ENCODE results near the gene SLC7A7.
"Not testable (repeated sequence)": the region's sequence is repeated elsewhere in the genome, so short reads cannot be mapped to it uniquely, and the experiment has no call there.

SLC7A7 gene

DNA sequence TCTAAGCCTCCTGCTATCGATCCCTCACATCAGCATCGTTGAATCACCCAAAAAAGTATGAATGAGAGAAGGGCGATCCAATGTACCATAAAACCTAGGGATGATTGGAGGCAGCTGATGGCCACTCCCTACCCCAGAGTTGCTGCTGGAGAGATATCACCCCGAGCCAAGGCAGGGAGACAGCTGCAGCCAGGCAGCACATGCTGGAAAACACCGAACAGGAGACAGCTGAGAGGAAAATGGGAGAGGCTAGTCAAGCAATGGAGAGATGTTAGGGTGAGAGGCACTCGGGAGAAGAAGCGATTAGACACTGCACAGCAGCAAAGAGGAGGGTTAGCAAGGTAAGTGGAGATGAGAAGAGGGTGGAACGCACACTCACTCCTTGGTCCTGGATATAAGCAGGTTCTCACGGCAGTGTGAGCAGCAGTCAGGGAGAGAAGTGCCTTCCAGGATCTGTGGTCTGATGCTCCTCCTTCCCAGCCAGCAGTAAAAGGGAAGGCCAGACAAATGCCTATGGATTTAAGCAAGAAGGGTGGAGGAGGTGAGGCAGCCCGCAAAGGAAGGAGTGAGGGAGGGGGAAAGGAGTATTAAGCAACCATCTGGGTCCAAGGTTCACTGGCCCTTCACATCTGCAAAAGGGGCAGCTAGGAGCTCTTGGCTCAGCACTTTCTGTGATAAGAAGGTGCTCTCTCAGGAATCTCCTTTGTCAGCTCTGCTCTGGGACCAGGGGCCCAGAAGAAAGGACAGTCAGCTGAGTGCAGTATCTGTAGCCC lies at the start of gene SLC7A7:
Gene SLC7A7, minus strand, starts transcription at position 495 of the 773 bp plus-strand sequence. CDS start 2,037 bp downstream, outside the sequence.
- ATAC-seq: no peak
- Mint-ChIP-seq H3K4me1 (peaks cover 58% of the 10 kb centered on the region), H3K27me3 (no peaks in the 10 kb centered on the region), H3K9me3 (no peaks in the 10 kb centered on the region), H3K27ac (peak within 1 kb of the TSS; percentile 80), H3K4me3 (peak within 1 kb of the TSS; percentile 62), H3K36me3 (no peaks in the 10 kb centered on the region)

DNA sequence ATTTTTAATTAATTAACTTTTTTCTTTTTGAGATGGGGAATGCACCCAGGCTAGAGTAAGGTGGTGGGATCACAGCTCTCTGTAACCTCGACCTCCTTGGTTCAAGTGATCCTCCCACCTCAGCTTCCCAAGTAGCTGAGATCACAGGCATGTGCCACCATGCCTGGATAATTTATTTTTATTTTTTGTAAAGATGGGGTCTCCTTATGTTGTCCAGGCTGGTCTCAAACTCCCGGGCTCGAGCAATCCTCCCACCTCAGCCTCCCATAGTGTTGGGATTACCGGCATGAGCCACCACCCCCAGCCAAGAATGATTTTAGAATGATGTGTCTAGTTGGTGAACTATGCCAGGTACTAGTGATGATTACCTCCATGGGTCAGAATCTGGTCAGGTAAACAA lies 49.7 kb upstream of the SLC7A7 start:
- ATAC-seq: no peak
- no peaks in the 10 kb centered on the region for H3K27me3 Mint-ChIP-seq
- no peaks in the 10 kb centered on the region for H3K9me3 Mint-ChIP-seq
- no peak overlapping the region for H3K27ac Mint-ChIP-seq
- no peaks in the 10 kb centered on the region for H3K36me3 Mint-ChIP-seq
- H3K4me3 Mint-ChIP-seq: no peak overlapping the region
- peaks cover 7% of the 10 kb centered on the region for H3K4me1 Mint-ChIP-seq

DNA sequence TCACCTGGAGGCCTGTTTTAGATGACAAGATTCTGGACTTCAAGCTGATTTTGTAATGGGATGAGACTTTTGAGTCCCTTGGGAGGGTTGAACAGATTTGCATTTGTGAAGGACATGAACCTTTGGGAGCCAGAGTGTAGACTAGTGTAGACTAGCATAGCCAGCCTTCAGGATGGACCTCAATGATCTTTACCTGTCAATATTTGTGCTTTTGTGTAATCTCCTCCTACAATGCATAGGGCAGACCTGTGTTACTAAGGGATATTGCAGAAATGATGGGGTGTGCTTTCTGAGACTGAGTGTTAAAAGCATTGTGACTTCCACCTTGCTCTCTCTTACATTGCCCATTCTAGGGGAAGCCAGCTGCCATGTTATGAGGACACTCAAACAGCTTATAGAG lies 46.4 kb upstream of the SLC7A7 start:
- no peaks in the 10 kb centered on the region for H3K36me3 Mint-ChIP-seq
- no peak overlapping the region for H3K4me3 Mint-ChIP-seq
- no peak for ATAC-seq
- H3K4me1 Mint-ChIP-seq: peaks cover 4% of the 10 kb centered on the region
- H3K27me3 Mint-ChIP-seq: no peaks in the 10 kb centered on the region
- no peaks in the 10 kb centered on the region for H3K9me3 Mint-ChIP-seq
- no peak overlapping the region for H3K27ac Mint-ChIP-seq

DNA sequence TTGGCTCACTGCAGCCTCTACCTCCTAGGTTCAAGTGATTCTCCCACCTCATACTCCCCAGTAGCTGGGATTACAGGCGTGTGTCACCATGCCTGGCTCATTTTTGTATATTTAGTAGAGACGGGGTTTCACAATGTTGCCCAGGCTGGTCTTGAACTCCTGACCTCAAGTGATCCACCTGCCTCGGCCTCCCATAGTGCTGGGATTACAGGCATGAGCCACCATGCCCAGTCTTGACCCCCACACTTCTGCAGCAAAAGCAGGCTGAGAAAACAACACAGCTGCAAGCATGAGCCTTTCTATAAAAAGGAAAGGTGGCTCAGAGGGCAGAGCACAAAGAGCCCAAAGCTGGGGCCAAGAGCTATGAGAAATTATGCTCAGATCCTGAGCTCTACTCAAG lies 45.1 kb upstream of the SLC7A7 start:
- H3K36me3 Mint-ChIP-seq, ATAC-seq, H3K4me3 Mint-ChIP-seq, H3K9me3 Mint-ChIP-seq, H3K4me1 Mint-ChIP-seq, H3K27me3 Mint-ChIP-seq, H3K27ac Mint-ChIP-seq: not testable (repeated sequence)

DNA sequence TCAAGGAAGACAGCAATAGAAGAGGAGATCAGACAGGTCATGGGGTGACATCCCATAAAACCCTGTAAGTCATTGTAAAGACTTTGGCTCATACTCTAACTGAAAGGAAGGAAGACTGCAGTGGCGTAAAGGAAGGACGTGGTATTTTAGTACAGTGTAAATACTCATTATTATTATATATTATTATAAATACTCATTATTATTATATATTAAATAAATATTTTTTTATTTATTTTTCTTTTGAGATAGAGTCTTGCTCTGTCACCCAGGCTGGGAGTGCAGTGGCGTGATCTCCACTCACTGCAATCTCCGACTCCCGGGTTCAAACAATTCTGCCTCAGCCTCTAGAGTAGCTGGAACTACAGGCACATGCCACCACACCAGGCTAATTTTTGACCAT lies 41.2 kb upstream of the SLC7A7 start:
- Mint-ChIP-seq H3K9me3 (no peaks in the 10 kb centered on the region), H3K4me3 (no peak overlapping the region), H3K27me3 (no peaks in the 10 kb centered on the region), H3K4me1 (peaks cover 10% of the 10 kb centered on the region), H3K36me3 (no peaks in the 10 kb centered on the region), H3K27ac (no peak overlapping the region)
- ATAC-seq: no peak

DNA sequence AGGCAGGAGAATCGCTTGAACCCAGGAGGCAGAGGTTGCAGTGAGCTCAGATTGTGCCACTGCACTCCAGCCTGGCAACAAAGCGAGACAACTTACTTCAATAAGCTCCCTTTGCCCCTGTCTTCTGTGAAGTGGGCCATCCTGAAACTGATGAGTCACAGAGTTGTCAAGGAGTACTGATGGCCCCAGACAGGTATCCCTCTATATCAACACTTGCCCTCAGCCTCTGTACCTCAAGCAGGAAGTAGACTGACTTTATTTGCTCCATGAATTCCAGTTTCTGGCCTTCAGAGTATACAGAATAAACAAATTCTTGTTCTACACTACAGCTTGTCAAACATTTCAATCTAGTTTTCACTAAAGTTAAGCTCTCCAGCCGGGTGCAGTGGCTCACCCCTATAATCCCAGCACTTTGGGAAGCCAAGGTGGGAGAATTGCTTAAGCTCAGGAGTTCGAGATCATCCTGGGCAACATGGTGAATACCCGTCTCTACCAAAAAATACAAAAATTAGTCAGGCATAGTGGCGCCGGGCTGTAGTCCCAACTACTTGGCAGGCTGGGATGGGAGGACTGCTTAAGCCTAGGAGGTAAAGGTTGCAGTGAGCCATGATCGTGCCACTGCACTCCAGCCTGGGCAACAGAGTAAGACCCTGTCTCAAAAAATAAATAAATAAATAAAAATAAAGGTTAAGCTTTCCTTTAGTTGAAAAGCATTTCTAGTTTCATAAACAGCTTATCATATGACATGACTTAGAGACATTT lies 39.9 kb upstream of the SLC7A7 start:
- Mint-ChIP-seq H3K9me3 (no peaks in the 10 kb centered on the region), H3K27me3 (no peaks in the 10 kb centered on the region), H3K27ac (no peak overlapping the region), H3K4me1 (peaks cover 10% of the 10 kb centered on the region), H3K4me3 (no peak overlapping the region), H3K36me3 (no peaks in the 10 kb centered on the region)
- ATAC-seq: no peak

DNA sequence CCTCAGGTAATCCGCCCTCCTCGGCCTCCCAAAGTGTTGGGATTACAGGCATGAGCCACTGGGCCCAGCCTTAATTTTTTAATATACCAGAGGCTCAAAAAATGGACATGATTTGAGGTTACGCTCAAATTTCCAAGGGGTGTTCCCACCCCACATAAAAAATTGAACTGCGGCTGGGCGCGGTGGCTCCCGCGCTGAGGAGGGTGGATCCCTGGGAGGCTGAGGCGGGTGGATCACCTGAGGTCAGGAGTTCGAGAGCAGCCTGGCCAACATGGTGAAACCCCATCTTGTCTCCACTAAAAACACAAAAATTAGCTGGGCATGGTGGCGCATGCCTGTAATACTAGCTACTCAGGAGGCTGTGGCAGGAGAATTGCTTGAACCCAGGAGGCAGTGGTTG lies 39.1 kb upstream of the SLC7A7 start:
- not testable (repeated sequence) for H3K27me3 Mint-ChIP-seq, H3K27ac Mint-ChIP-seq, ATAC-seq, H3K9me3 Mint-ChIP-seq, H3K36me3 Mint-ChIP-seq, H3K4me1 Mint-ChIP-seq, H3K4me3 Mint-ChIP-seq

DNA sequence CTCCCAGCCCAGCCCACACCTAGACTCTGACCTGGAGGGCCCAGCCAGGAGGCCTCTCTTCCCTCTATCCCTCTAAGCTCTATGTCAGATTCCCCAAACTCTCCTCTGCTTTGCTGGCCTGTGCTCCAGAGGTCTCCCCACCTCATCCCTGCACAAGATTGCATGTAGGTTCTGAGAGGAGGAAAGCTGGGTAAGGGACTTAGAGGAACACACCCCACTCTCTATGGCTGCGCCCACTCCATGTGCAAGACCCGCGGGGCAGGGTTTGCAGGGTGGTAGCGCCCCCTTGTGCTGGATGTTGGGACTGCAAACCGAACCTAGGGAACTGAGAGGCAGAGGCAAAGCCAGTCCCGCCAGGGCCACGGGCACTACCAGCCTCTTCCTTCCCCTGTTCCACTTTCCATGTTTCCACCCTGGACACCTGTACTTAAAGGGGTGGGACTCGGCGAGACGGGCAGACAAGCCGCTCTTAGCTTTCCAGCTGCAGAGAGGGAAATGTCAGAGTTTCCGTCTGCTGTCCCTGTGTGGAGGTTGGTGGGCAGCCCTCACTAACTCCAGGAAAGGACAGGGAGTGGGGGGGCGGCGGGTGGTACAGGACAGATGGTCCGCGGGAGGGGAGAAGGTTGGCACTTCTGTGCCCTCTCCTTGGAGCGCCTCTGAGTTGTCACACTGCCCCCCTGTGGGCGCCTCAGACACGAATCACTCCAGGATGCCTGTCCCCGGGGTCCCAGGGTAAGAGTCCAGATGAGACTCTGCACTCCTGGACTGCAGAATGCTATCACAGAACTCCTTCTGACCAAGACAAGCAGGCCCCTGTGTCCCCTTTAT lies 37.9 kb upstream of the SLC7A7 start:
- Mint-ChIP-seq H3K27me3 (no peaks in the 10 kb centered on the region), H3K9me3 (no peaks in the 10 kb centered on the region), H3K4me1 (peaks cover 17% of the 10 kb centered on the region), H3K36me3 (no peaks in the 10 kb centered on the region), H3K4me3 (peak overlapping the region; percentile 76), H3K27ac (peak overlapping the region; percentile 65)
- peak; percentile 95 for ATAC-seq

DNA sequence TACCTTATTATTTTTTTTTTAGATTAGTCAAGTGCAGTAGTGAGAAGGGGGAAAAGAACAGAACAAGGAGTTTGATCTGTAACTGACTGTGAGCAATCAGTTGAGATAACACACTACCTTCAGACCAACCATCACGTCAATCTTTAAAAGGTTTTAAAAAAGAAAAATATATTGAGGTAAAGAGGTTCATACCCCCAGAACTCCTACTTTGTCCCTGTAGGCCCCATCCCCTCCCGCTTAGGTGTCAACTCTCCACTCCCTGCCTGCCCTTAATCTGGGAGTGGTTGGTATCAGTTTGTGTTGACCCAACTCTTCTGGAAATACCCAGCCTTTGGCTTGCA lies 37.3 kb upstream of the SLC7A7 start:
- H3K4me1 Mint-ChIP-seq: peaks cover 22% of the 10 kb centered on the region
- H3K9me3 Mint-ChIP-seq: no peaks in the 10 kb centered on the region
- no peaks in the 10 kb centered on the region for H3K36me3 Mint-ChIP-seq
- no peak for ATAC-seq
- H3K27ac Mint-ChIP-seq: peak overlapping the region; percentile 65
- no peak overlapping the region for H3K4me3 Mint-ChIP-seq
- H3K27me3 Mint-ChIP-seq: no peaks in the 10 kb centered on the region

DNA sequence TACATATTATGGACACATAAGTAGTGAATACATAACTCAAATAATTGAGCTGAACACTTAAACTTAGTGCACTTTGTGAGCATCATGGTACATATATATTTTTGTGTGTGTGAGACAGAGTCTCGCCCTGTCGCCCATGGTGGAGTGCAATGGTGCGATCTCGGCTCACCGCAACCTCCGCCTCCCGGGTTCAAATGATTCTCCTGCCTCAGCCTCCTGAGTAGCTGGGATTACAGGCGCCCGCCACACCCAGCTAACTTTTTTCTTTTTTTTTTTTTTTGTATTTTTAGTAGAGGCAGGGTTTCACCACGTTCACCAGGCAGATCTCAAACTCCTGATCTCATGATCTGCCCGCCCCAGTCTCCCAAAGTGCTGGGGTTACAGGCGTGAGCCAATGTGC lies 36.9 kb upstream of the SLC7A7 start:
- not testable (repeated sequence) for H3K36me3 Mint-ChIP-seq, ATAC-seq, H3K4me3 Mint-ChIP-seq, H3K9me3 Mint-ChIP-seq, H3K27ac Mint-ChIP-seq, H3K27me3 Mint-ChIP-seq
- H3K4me1 Mint-ChIP-seq: peaks cover 22% of the 10 kb centered on the region

DNA sequence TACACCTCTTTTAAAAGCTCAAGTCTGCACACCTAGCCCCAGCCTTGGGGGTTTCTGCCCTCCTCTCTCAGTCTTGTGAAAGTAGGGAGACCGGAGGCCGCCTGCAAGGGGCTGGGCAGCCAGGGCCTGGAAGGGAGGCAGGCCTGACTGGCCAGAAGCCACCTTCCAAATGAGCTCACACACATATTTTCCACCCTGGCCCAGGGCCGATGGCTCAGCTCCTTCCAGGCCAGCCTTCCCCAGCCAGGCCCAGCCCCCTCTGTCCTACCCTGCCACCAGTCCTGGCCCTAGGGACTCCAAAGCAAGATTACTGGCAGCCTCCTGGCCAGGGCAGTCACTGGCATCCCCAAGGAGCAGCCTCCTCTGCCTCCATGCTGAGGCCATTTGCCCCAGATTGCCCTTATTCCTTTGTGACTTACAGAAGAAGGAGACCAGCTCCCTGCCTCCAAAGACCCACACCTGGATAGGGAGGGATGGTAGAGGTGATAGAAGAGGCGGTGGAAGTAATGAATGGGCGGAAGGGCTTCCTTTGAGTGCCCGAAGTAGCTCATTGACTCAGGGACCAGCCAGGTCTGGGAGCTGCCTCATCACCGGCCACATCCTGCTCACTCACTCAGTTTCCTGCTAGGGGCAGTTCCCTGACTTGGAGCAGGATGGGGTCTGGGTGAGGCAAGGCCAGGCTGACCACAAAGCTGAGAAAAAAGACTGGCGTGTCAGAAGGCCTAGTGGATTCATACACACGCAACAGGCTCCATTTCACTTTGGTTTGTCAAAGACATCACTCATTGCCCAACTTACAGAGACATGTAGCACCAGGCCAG lies 35.9 kb upstream of the SLC7A7 start:
- no peak overlapping the region for H3K4me3 Mint-ChIP-seq
- peaks cover 10% of the 10 kb centered on the region for H3K27me3 Mint-ChIP-seq
- no peak for ATAC-seq
- H3K36me3 Mint-ChIP-seq: no peaks in the 10 kb centered on the region
- H3K27ac Mint-ChIP-seq: peak overlapping the region; percentile 24
- peaks cover 28% of the 10 kb centered on the region for H3K4me1 Mint-ChIP-seq
- H3K9me3 Mint-ChIP-seq: no peaks in the 10 kb centered on the region

DNA sequence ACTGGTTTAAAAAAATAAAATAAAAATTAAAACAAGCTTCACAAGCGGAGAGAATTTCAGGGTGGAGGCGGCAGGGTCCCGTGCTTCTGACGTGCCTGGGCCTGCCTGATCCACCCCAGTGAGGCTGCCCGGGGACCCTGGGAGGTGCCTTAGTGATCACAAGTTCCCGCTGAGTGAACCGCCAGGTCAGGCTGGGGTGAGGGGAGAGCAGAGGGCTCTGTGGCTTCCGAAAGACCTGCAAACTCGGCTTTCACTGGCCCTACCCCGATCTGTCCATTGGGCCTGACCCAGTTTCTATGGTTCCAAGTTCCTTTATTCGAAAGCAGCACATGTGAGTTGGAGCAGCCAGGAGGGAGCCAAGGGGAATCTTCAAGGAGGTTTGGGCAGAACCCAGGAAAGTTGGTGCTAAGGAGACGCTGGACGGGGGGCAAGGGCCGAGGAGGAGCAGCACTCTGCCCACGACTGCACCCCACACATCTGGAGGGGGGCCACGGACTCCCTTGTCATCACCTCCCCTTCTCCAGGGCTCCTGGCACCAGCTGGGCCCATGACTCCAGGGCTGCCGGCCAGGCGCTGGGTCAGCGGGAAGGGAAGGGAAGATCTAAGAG lies 34.1 kb upstream of the SLC7A7 start:
- ATAC-seq: no peak
- Mint-ChIP-seq H3K27ac (no peak overlapping the region), H3K4me1 (peaks cover 28% of the 10 kb centered on the region)

DNA sequence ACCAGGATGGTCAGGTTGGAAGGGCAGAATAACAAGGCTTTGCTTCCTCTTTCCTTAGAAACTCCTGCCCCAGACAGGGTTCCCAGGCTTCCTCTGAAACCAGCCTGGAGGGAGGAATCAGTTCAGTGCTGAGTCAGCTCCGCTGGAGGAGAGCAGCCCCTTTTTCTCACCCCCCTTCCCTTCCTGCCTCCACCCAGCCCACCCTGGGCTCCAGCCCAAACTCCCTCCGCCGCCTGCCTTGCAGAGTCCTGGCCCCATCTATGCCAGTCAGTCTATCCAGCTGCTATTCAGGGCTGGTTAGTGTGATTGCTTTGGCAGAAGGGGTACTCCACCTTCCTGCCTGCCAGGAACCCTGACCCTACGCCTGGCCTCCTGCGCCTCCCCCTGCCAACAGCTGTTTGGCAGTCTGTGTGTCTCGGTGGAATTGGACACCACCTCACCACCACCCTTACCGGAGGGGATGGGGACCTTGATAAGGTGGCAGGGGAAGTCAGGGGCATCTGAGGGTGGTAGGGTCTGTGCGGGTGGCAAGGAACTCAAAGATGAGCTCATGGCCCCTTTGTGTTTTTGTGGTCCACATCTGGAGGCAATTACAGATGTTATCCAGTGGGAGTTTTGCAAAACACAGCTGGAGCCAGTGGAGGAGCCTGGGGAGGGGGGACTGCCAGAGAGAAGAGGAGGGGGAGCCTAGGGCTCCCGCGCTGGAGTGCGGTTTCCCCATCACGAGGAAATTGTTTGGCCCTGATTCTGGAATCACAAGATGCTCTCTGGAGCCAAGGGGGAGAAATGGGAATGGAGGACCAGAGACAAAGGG lies 33.3 kb upstream of the SLC7A7 start:
- Mint-ChIP-seq H3K36me3 (no peaks in the 10 kb centered on the region), H3K4me3 (no peak overlapping the region), H3K4me1 (peaks cover 28% of the 10 kb centered on the region), H3K27ac (no peak overlapping the region), H3K27me3 (peaks cover 25% of the 10 kb centered on the region), H3K9me3 (no peaks in the 10 kb centered on the region)
- ATAC-seq: no peak

More for the DNA sequence above, 34.1 kb upstream of the SLC7A7 start:
- no peak overlapping the region for H3K4me3 Mint-ChIP-seq
- H3K27me3 Mint-ChIP-seq: peaks cover 25% of the 10 kb centered on the region
- H3K9me3 Mint-ChIP-seq: no peaks in the 10 kb centered on the region
- no peaks in the 10 kb centered on the region for H3K36me3 Mint-ChIP-seq
